HCT116 (cell line): Measurements from ENCODE around the gene TPX2. TPM values are rescaled to one million over a fixed set of nuclear protein-coding genes. Genes with fewer than 3 reads are reported as not detected.

Experiments used
- ATAC-seq: fragments of 200-7000 bp; cut with Tn5 transposase; 2 replicates; pipeline ENCODE4 v1.9.1; 2020; ENCODE audit warnings: mild to moderate bottlenecking, moderate library complexity
- BruUV-seq: library from RNA; stranded (reverse); fragments of 400-500 nt; replicated peaks from 2 replicates; lab custom pipeline; 2021; lab: Mats Ljungman, UMichigan
- CTCF ChIA-PET: fragments of 300-600 bp; sonication (Branson Sonifier 250); formaldehyde crosslinking; loops from one replicate; lab custom pipeline; 2021; ENCODE audit warnings: antibody characterized with exemption; lab: Charles Lee
- POLR2A ChIA-PET: fragments of 300-600, 350-600 bp; sonication (Branson Sonifier 250); formaldehyde crosslinking; loops from one replicate; lab custom pipeline; 2021; ENCODE audit warnings: antibody characterized with exemption; lab: Charles Lee
- RAD21 ChIA-PET, 2 experiments: fragments of 300-600 bp; sonication (Branson Sonifier 250); formaldehyde crosslinking; loops; one replicate each; lab custom pipeline; 2023; ENCODE audit warnings: low total read pairs in 2 of 2; ENCODE audit not compliant: uncharacterized antibody in 2 of 2, unreplicated experiment in 2 of 2, low non-redundant PET in 1 of 2; lab: Charles Lee
- DNase-seq: peaks from one replicate; pipeline ENCODE4 v3.0.0-alpha.2; 2010; ENCODE audit warnings: low read depth, low spot score
- H2AFZ ChIP-seq: fragments of 200-600 bp; shearing (Covaris generic), sonication (generic); 2 replicates; pipeline ENCODE4 v1.6.1; 2017; ENCODE audit warnings: low read depth, mixed run types, mixed read lengths, antibody characterized with exemption, low read length; ENCODE audit not compliant: poor library complexity, severe bottlenecking
- H3K27ac ChIP-seq: 2 replicates; pipeline ENCODE4 v1.5.1; 2012; ENCODE audit warnings: low read depth, low read length
- H3K27me3 ChIP-seq: fragments of 200-600 bp; sonication (generic); 2 replicates; pipeline ENCODE4 v1.6.1; 2016; ENCODE audit warnings: mixed run types, low read length, mixed read lengths; ENCODE audit not compliant: insufficient read depth
- H3K36me3 ChIP-seq, 2 experiments: fragments of 200-500 bp in 1 of 2; fragments of 200-600 bp in 1 of 2; sonication (Bioruptor generic) in 1 of 2; sonication (generic) in 1 of 2; 2 replicates each; pipeline versions ENCODE4 v1.5.1 to v1.6.1; 2014 to 2016; ENCODE audit warnings: low read length in 2 of 2, inconsistent platforms in 1 of 2, mixed read lengths in 1 of 2, mixed run types in 1 of 2; ENCODE audit not compliant: insufficient read depth in 2 of 2, control insufficient read depth in 1 of 2
- H3K4me1 ChIP-seq, 2 experiments: fragments of 200-600 bp in 1 of 2; sonication (generic) in 1 of 2; 2 replicates each; pipeline versions ENCODE4 v1.5.1 to v1.6.1; 2012 to 2017; ENCODE audit warnings: low read length in 2 of 2, inconsistent platforms in 1 of 2, mild to moderate bottlenecking in 1 of 2, mixed read lengths in 1 of 2, mixed run types in 1 of 2, moderate library complexity in 1 of 2; ENCODE audit not compliant: insufficient read depth in 2 of 2, control insufficient read depth in 1 of 2
- H3K4me2 ChIP-seq: fragments of 200-600 bp; sonication (generic); 2 replicates; pipeline ENCODE4 v1.6.1; 2017; ENCODE audit warnings: mixed run types, low read length, mixed read lengths
- H3K4me3 ChIP-seq, 2 experiments: fragments of 200-600 bp in 1 of 2; sonication (generic) in 1 of 2; replicated peaks in 1 of 2; 2 replicates each; pipeline ENCODE4 v1.5.1; 2011 to 2016; ENCODE audit warnings: low read length in 2 of 2, control low read depth in 1 of 2, low read depth in 1 of 2, mild to moderate bottlenecking in 1 of 2, mixed read lengths in 1 of 2, mixed run types in 1 of 2
- H3K79me2 ChIP-seq: fragments of 200-600 bp; sonication (generic); 2 replicates; pipeline ENCODE4 v1.6.1; 2017; ENCODE audit warnings: mild to moderate bottlenecking, mixed run types, low read length, moderate library complexity, mixed read lengths; ENCODE audit not compliant: insufficient read depth
- H3K9ac ChIP-seq: fragments of 200-600 bp; sonication (generic); 2 replicates; pipeline ENCODE4 v1.6.1; 2016; ENCODE audit warnings: low read length, mixed read lengths
- H3K9me2 ChIP-seq: fragments of 200-600 bp; sonication (generic), shearing (Covaris generic); 2 replicates; pipeline ENCODE4 v1.6.1; 2017; ENCODE audit warnings: mixed run types, mild to moderate bottlenecking, moderate library complexity; ENCODE audit not compliant: insufficient read depth
- H3K9me3 ChIP-seq, 2 experiments: fragments of 200-500 bp in 1 of 2; fragments of 200-600 bp in 1 of 2; sonication (Bioruptor generic) in 1 of 2; sonication (generic) in 1 of 2; 2 replicates each; pipeline ENCODE4 v1.6.1; 2014 to 2017; ENCODE audit warnings: low read length in 2 of 2, mixed read lengths in 2 of 2, inconsistent platforms in 1 of 2, low read depth in 1 of 2, mild to moderate bottlenecking in 1 of 2, mixed run types in 1 of 2, moderate library complexity in 1 of 2; ENCODE audit not compliant: control insufficient read depth in 1 of 2, insufficient read depth in 1 of 2
- H4K20me1 ChIP-seq: fragments of 200-600 bp; sonication (generic), shearing (Covaris generic); 2 replicates; pipeline ENCODE4 v1.6.1; 2017; ENCODE audit warnings: mixed run types, mild to moderate bottlenecking, moderate library complexity; ENCODE audit not compliant: insufficient read depth
- ATF3 ChIP-seq: IDR thresholded peaks from 2 replicates; pipeline ENCODE4 v1.6.1; 2012
- CEBPB ChIP-seq: IDR thresholded peaks from 2 replicates; pipeline ENCODE4 v1.6.1; 2012; ENCODE audit warnings: low read depth
- EGR1 ChIP-seq: IDR thresholded peaks from 2 replicates; pipeline ENCODE4 v1.6.1; 2012; ENCODE audit warnings: low read depth
- EZH2 ChIP-seq: fragments of 200-600 bp; sonication (generic); IDR thresholded peaks from 2 replicates; pipeline ENCODE4 v1.6.1; 2017; ENCODE audit warnings: antibody characterized with exemption, mixed run types
- FOSL1 ChIP-seq: IDR thresholded peaks from 2 replicates; pipeline ENCODE4 v1.6.1; 2012; ENCODE audit warnings: low read depth
- JUND ChIP-seq: IDR thresholded peaks from 2 replicates; pipeline ENCODE4 v1.6.1; 2012
- MAX ChIP-seq: IDR thresholded peaks from 2 replicates; pipeline ENCODE4 v1.6.1; 2012
- POLR2A ChIP-seq: IDR thresholded peaks from 2 replicates; pipeline ENCODE4 v1.7.0; 2011; ENCODE audit warnings: borderline replicate concordance; ENCODE audit not compliant: insufficient read depth, insufficient read length; ENCODE audit errors: extremely low read depth
- POLR2AphosphoS5 ChIP-seq: IDR thresholded peaks from 2 replicates; pipeline ENCODE4 v1.6.1; 2011; ENCODE audit warnings: mild to moderate bottlenecking, low read depth, low read length, moderate library complexity
- RAD21 ChIP-seq: IDR thresholded peaks from 2 replicates; pipeline ENCODE4 v1.6.1; 2012; ENCODE audit warnings: low read depth, mild to moderate bottlenecking
- SP1 ChIP-seq: IDR thresholded peaks from 2 replicates; pipeline ENCODE4 v1.6.1; 2012; ENCODE audit warnings: low read depth
- TCF7L2 ChIP-seq: IDR thresholded peaks from 2 replicates; pipeline ENCODE4 v1.7.0; 2011; ENCODE audit warnings: borderline replicate concordance, inconsistent platforms; ENCODE audit not compliant: insufficient read depth, insufficient read length; ENCODE audit errors: extremely low read depth
- YY1 ChIP-seq: IDR thresholded peaks from 2 replicates; pipeline ENCODE4 v1.6.1; 2011; ENCODE audit warnings: low read length, low read depth, moderate library complexity, mild to moderate bottlenecking; ENCODE audit not compliant: insufficient replicate concordance; ENCODE audit errors: extremely low read depth
- ZFX ChIP-seq: fragments of 450-650 bp; IDR thresholded peaks from 2 replicates; pipeline ENCODE4 v1.6.1; 2017
- ZNF274 ChIP-seq: fragments of 200-500 bp; sonication (Bioruptor generic); IDR thresholded peaks from 2 replicates; pipeline ENCODE4 v1.6.1; 2014; ENCODE audit warnings: mild to moderate bottlenecking, low read depth, low read length, inconsistent platforms
- intact Hi-C: fragments of 100-400 bp; cut with micrococcal nuclease; formaldehyde crosslinking; loops from 2 replicates; pipeline ENCODE4 v1.10.0; 2022
- total RNA-seq: library from RNA; stranded (reverse); gene quantifications from one replicate; pipeline ENCODE4 v1.2.1, GENCODE V29; 2021; ENCODE audit not compliant: unreplicated experiment
- TF ChIP-seq, protein P1 (sequence below), 3 experiments: fragments of 200-600 bp in 1 of 3; sonication (generic) in 1 of 3; IDR thresholded peaks in 2 of 3; conservative IDR thresholded peaks in 1 of 3; 2 replicates each; pipeline ENCODE4 v1.5.1; 2012 to 2017; ENCODE audit warnings: low read depth in 2 of 3, low read length in 2 of 3, antibody characterized with exemption in 1 of 3, borderline replicate concordance in 1 of 3, control low read depth in 1 of 3, mild to moderate bottlenecking in 1 of 3, mixed read lengths in 1 of 3, mixed run types in 1 of 3, moderate library complexity in 1 of 3; ENCODE audit not compliant: insufficient read depth in 1 of 3

Gene TPX2
- total RNA-seq, 1 experiment from 2014 or later, result 163 TPM

GRCh38 chr20:31760519-31761240, 21.6 kb downstream of the TPX2 start:
- no peak overlapping the region for H3K9ac ChIP-seq
- no peak overlapping the region for H3K4me3 ChIP-seq
- H3K27me3 ChIP-seq, result no peaks in the 10 kb centered on the region
- H3K27ac ChIP-seq, result no peak overlapping the region
- H3K9me2 ChIP-seq, result no peaks in the 10 kb centered on the region
- H3K4me1 ChIP-seq, result no peaks in the 10 kb centered on the region
- TF ChIP-seq JUND (no peak), POLR2AphosphoS5 (no peak), POLR2A (no peak), ZFX (no peak), RAD21 (no peak), CEBPB (no peak), SP1 (no peak), MAX (no peak), ATF3 (no peak), EZH2 (no peak), ZNF274 (no peak), TCF7L2 (no peak), EGR1 (no peak), YY1 (no peak), FOSL1 (no peak)
- TF ChIP-seq, protein P1, sequence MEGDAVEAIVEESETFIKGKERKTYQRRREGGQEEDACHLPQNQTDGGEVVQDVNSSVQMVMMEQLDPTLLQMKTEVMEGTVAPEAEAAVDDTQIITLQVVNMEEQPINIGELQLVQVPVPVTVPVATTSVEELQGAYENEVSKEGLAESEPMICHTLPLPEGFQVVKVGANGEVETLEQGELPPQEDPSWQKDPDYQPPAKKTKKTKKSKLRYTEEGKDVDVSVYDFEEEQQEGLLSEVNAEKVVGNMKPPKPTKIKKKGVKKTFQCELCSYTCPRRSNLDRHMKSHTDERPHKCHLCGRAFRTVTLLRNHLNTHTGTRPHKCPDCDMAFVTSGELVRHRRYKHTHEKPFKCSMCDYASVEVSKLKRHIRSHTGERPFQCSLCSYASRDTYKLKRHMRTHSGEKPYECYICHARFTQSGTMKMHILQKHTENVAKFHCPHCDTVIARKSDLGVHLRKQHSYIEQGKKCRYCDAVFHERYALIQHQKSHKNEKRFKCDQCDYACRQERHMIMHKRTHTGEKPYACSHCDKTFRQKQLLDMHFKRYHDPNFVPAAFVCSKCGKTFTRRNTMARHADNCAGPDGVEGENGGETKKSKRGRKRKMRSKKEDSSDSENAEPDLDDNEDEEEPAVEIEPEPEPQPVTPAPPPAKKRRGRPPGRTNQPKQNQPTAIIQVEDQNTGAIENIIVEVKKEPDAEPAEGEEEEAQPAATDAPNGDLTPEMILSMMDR (IDR thresholded peaks at IDR 0.05 in 2 of 3, conservative IDR thresholded peaks at IDR 0.05 in 1 of 3; ENCODE audit: borderline replicate concordance in 1 of 3, insufficient read depth in 1 of 3, low read depth in 2 of 3, low read length in 2 of 3), result no peak
- H3K4me2 ChIP-seq, result no peak overlapping the region
- ChIA-PET POLR2A (interaction anchor here (1.4 kb wide), 1 partner anchor 12 kb away, joined by 4 read pairs; no protein-coding TSS in a partner anchor), RAD21 (no interaction called here), CTCF (no interaction called here)
- H3K79me2 ChIP-seq, result peaks cover 98% of the 10 kb centered on the region
- intact Hi-C loops, result no loop called here
- BruUV-seq, result TSS peak; percentile 33
- ATAC-seq (no peak), DNase-seq (no peak)
- H3K36me3 ChIP-seq, result peaks cover 29 to 48% of the 10 kb centered on the region in 2 experiments
- no peaks in the 10 kb centered on the region for H3K9me3 ChIP-seq
- H4K20me1 ChIP-seq, result 0 out of 2 replicates have a peak, but pooled peaks cover 6% of the 10 kb centered on the region
- no peak overlapping the region for H2AFZ ChIP-seq
